ENCODE data around the gene MMP25. TPM values are rescaled to one million over a fixed set of nuclear protein-coding genes. Genes with fewer than 3 reads are reported as not detected.
A peak's percentile ranks its signal among the peaks of the same experiment; 100 is the strongest.

Gene MMP25
- total RNA-seq, 1 donor: under 0.01 TPM

DNA sequence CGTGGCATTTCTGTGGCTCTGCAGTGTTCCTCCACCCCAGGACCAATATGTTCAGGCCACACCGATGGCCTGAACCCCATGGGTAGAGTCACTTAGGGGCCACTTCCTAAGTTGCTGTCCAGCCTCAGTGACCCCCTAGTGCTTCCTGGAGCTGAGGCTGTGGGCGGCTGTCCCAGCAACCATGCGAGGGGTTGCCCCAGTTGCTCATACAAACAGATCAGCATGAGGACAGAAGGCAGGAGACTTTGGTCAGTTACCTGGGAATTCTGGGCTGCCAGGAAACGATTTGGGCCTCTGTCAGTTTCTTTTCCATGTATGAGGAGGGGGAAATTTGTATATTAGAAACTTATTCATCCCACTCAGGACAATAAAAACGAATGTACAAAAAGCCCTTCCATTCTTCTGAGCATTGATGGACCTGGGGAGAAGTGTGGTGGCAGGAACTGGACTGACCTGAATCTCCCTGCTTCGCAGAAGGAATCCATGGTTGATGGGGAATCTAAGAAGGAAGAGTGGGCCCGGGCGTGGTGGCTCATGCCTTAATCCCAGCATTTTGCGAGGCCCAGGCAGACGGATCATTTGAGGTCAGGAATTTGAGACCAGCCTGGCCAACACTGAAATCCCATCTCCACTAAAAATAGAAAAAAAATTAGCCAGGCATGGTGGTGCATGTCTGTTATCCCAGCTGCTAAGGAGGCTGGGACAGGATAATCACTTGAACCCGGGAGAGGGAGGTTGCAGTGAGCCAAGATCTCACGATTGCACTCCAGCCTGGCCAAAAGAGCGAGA, 14.2 kb downstream of the MMP25 start:
- Histone ChIP-seq H3K4me2 (ENCODE audit: insufficient read depth, low read length) (no peak overlapping the region), H3K4me1 (ENCODE audit: insufficient read depth, low read length) (peaks cover 3% of the 10 kb centered on the region), H3K27me3 (ENCODE audit: insufficient read depth, low read length) (peaks cover 3% of the 10 kb centered on the region), H3K4me3 (ENCODE audit: insufficient read depth, low read length) (no peak overlapping the region), H3K79me2 (ENCODE audit: insufficient read depth, low read length) (no peaks in the 10 kb centered on the region), H3K36me3 (ENCODE audit: insufficient read depth, low read length) (no peaks in the 10 kb centered on the region), H3K27ac (ENCODE audit: low read depth, low read length) (no peak overlapping the region), H4K20me1 (ENCODE audit: insufficient read depth, low read length) (no peaks in the 10 kb centered on the region), H2AFZ (ENCODE audit: low read length) (no peak overlapping the region), H3K9me3 (ENCODE audit: low read depth, low read length) (no peaks in the 10 kb centered on the region)
- DNase-seq (ENCODE audit: insufficient read length, low spot score, missing footprints): peak; percentile 79
- no peak for TF ChIP-seq CTCF (IDR thresholded peaks at IDR 0.05; ENCODE audit: extremely low read depth, low read depth, low read length)

- Histone ChIP-seq H4K20me1 (ENCODE audit: insufficient read depth, low read length) (no peaks in the 10 kb centered on the region), H2AFZ (ENCODE audit: low read length) (no peak overlapping the region), H3K4me1 (ENCODE audit: insufficient read depth, low read length) (peaks cover 3% of the 10 kb centered on the region), H3K27ac (ENCODE audit: low read depth, low read length) (no peak overlapping the region), H3K36me3 (ENCODE audit: insufficient read depth, low read length) (no peaks in the 10 kb centered on the region), H3K79me2 (ENCODE audit: insufficient read depth, low read length) (no peaks in the 10 kb centered on the region), H3K9me3 (ENCODE audit: low read depth, low read length) (no peaks in the 10 kb centered on the region), H3K4me2 (ENCODE audit: insufficient read depth, low read length) (no peak overlapping the region), H3K27me3 (ENCODE audit: insufficient read depth, low read length) (peaks cover 3% of the 10 kb centered on the region), H3K4me3 (ENCODE audit: insufficient read depth, low read length) (no peak overlapping the region)
- TF ChIP-seq CTCF (IDR thresholded peaks at IDR 0.05; ENCODE audit: extremely low read depth, low read depth, low read length): no peak
- no peak for DNase-seq (ENCODE audit: insufficient read length, low spot score, missing footprints)
These were observed 16.2 kb downstream of the MMP25 start for GRCh38 chr16:3062553-3062952.

DNA sequence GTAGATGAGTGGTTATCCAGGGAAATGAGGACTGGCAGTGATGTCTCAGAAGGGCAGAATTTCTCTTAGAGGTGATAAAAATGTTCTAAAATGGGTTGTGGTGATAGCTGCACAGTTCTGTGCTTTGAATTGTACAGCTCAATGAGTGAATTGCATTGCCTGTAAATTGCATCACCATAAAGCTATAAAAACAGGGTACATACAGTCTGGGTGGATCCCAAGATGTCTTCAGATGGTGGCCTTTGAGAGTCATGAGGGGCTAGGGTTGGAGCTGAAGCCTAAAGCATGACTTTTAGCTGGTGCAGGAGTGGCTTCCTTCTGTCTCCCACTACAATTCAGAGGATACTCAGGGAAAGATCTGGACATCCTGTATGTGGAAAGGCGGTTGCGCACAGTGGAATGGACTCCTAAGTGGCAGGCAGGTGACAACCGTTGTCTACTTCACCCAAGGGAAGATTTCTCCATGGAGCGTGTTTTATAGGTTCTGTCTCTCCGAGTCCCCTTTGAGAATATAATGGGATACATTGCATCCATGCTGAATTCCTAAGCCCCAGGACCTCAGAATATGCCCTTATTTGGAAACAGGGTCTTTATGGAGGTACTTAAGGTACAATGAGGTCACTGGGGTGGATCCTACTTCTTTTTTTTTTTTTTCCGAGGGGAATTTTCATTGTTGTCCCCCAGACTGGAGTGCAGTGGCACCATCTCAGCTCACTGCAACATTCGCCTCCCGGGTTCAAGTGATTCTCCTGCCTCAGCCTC, 17.4 kb downstream of the MMP25 start:
- Histone ChIP-seq H3K9me3 (ENCODE audit: low read depth, low read length) (no peaks in the 10 kb centered on the region), H3K27me3 (ENCODE audit: insufficient read depth, low read length) (peaks cover 3% of the 10 kb centered on the region), H3K4me1 (ENCODE audit: insufficient read depth, low read length) (peaks cover 3% of the 10 kb centered on the region), H3K4me3 (ENCODE audit: insufficient read depth, low read length) (no peak overlapping the region), H3K36me3 (ENCODE audit: insufficient read depth, low read length) (no peaks in the 10 kb centered on the region), H2AFZ (ENCODE audit: low read length) (no peak overlapping the region), H3K27ac (ENCODE audit: low read depth, low read length) (no peak overlapping the region), H4K20me1 (ENCODE audit: insufficient read depth, low read length) (no peaks in the 10 kb centered on the region), H3K79me2 (ENCODE audit: insufficient read depth, low read length) (no peaks in the 10 kb centered on the region), H3K4me2 (ENCODE audit: insufficient read depth, low read length) (no peak overlapping the region)
- DNase-seq (ENCODE audit: insufficient read length, low spot score, missing footprints): no peak
- TF ChIP-seq CTCF (IDR thresholded peaks at IDR 0.05; ENCODE audit: extremely low read depth, low read depth, low read length): no peak
